OCI-LY7 (cell line): ENCODE results near the gene SEZ6L. TPM values are rescaled to one million over a fixed set of nuclear protein-coding genes. Genes with fewer than 3 reads are reported as not detected.

ENCODE experiments used
- BruUV-seq: library from RNA; stranded (reverse); fragments of 400-500 nt; replicated peaks from 2 replicates; lab custom pipeline; 2021; lab: Mats Ljungman, UMichigan
- CTCF ChIA-PET: fragments of 300-600 bp; sonication (Branson Sonifier 250); formaldehyde crosslinking; loops from one replicate; lab custom pipeline; 2022; ENCODE audit warnings: antibody characterized with exemption; ENCODE audit not compliant: unreplicated experiment; lab: Charles Lee
- POLR2A ChIA-PET: fragments of 300-600 bp; sonication (Branson Sonifier 250); formaldehyde crosslinking; loops from one replicate; lab custom pipeline; 2022; ENCODE audit warnings: antibody characterized with exemption; lab: Charles Lee
- DNase-seq: peaks from one replicate; pipeline ENCODE4 v3.0.0-alpha.2; 2015; ENCODE audit warnings: low spot score
- H2AFZ ChIP-seq: fragments of 200-600 bp; sonication (generic), shearing (Covaris generic); 2 replicates; pipeline ENCODE4 v1.6.1; 2014; ENCODE audit warnings: mild to moderate bottlenecking, antibody characterized with exemption, low read length, moderate library complexity
- H3K27ac ChIP-seq: fragments of 200-600 bp; sonication (generic); 2 replicates; pipeline ENCODE4 v1.5.1; 2014; ENCODE audit warnings: mixed run types, low read depth, mild to moderate bottlenecking, moderate library complexity, low read length, inconsistent platforms; ENCODE audit not compliant: poor library complexity, severe bottlenecking
- H3K36me3 ChIP-seq: fragments of 200-600 bp; sonication (generic); 2 replicates; pipeline ENCODE4 v1.6.1; 2014; ENCODE audit warnings: mild to moderate bottlenecking, antibody characterized with exemption, low read length, moderate library complexity, mixed read lengths; ENCODE audit not compliant: insufficient read depth
- H3K4me1 ChIP-seq: fragments of 200-600 bp; sonication (generic); 2 replicates; pipeline ENCODE4 v1.5.1; 2014; ENCODE audit warnings: mild to moderate bottlenecking, low read length; ENCODE audit not compliant: insufficient read depth, poor library complexity, severe bottlenecking
- H3K4me2 ChIP-seq: fragments of 200-600 bp; sonication (generic); 2 replicates; pipeline ENCODE4 v1.6.1; 2014; ENCODE audit warnings: mild to moderate bottlenecking, low read length
- H3K4me3 ChIP-seq: fragments of 200-600 bp; sonication (generic); 2 replicates; pipeline ENCODE4 v1.5.1; 2014; ENCODE audit warnings: mild to moderate bottlenecking, low read depth, low read length; ENCODE audit not compliant: poor library complexity, severe bottlenecking
- H3K79me2 ChIP-seq: fragments of 200-600 bp; sonication (generic); 2 replicates; pipeline ENCODE4 v1.6.1; 2016; ENCODE audit warnings: low read depth, mild to moderate bottlenecking, low read length, moderate library complexity, mixed read lengths; ENCODE audit not compliant: insufficient read depth
- H3K9me2 ChIP-seq: fragments of 200-600 bp; sonication (generic); 2 replicates; pipeline ENCODE4 v1.6.1; 2016; ENCODE audit warnings: mild to moderate bottlenecking, low read length, mixed read lengths; ENCODE audit not compliant: insufficient read depth
- H3K9me3 ChIP-seq: fragments of 200-600 bp; sonication (generic); 2 replicates; pipeline ENCODE4 v1.6.1; 2014; ENCODE audit warnings: mild to moderate bottlenecking, mixed run types, low read length, mixed read lengths
- H4K20me1 ChIP-seq: fragments of 200-600 bp; sonication (generic); 2 replicates; pipeline ENCODE4 v1.6.1; 2014; ENCODE audit warnings: mild to moderate bottlenecking, antibody characterized with exemption, low read length, moderate library complexity, mixed read lengths; ENCODE audit not compliant: insufficient read depth
- CTCF ChIP-seq: fragments of 200-600 bp; sonication (generic); conservative IDR thresholded peaks from 2 replicates; pipeline ENCODE4 v1.5.1; 2014; ENCODE audit warnings: mild to moderate bottlenecking, antibody characterized with exemption, low read length, moderate library complexity, mixed read lengths
- EZH2phosphoT487 ChIP-seq: fragments of 200-600 bp; sonication (generic); IDR thresholded peaks from 2 replicates; pipeline ENCODE4 v1.6.1; 2018; ENCODE audit warnings: low read depth, borderline replicate concordance, mild to moderate bottlenecking, mixed run types, antibody characterized with exemption, low read length, moderate library complexity, mixed read lengths
- intact Hi-C: fragments of 100-400 bp; cut with micrococcal nuclease; formaldehyde crosslinking; loops from one replicate; pipeline ENCODE4 v1.10.0; 2022; ENCODE audit not compliant: unreplicated experiment
- total RNA-seq, 2 experiments: library from RNA; depleted of rRNA in 1 of 2; stranded (reverse); fragments of >200 nt in 1 of 2; shearing (Covaris generic) in 1 of 2; gene quantifications; 2 replicates each; pipeline ENCODE4 v1.2.3, GENCODE V29; 2014 to 2022

Gene SEZ6L
- total RNA-seq, 2 experiments from 2014 or later: not detected

GRCh38 chr22:26348810-26349526 lies 179.7 kb downstream of the SEZ6L start:
- TF ChIP-seq EZH2phosphoT487 (no peak), CTCF (no peak)
- H3K9me2 ChIP-seq: no peaks in the 10 kb centered on the region
- no peak overlapping the region for H3K27ac ChIP-seq
- no peaks in the 10 kb centered on the region for H4K20me1 ChIP-seq
- BruUV-seq: no TSS peak
- H2AFZ ChIP-seq: no peak overlapping the region
- H3K36me3 ChIP-seq: no peaks in the 10 kb centered on the region
- POLR2A ChIA-PET: no interaction called here
- intact Hi-C loops: no loop called here
- CTCF ChIA-PET: no interaction called here
- DNase-seq: no peak
- H3K4me1 ChIP-seq: no peaks in the 10 kb centered on the region
- no peaks in the 10 kb centered on the region for H3K9me3 ChIP-seq
- H3K4me2 ChIP-seq: no peak overlapping the region
- no peak overlapping the region for H3K4me3 ChIP-seq
- H3K79me2 ChIP-seq: no peaks in the 10 kb centered on the region

GRCh38 chr22:26354707-26355106 lies 185.4 kb downstream of the SEZ6L start:
- no peak for DNase-seq
- POLR2A ChIA-PET: interaction anchor here (0.6 to 0.7 kb wide), 2 partner anchors 8 to 33 kb away, joined by 3 read pairs; no protein-coding TSS in a partner anchor

More at GRCh38 chr22:26354707-26355106, 185.4 kb downstream of the SEZ6L start:
- intact Hi-C loops: no loop called here
- no TSS peak for BruUV-seq
- Histone ChIP-seq H3K9me3 (no peaks in the 10 kb centered on the region), H3K4me3 (no peak overlapping the region), H4K20me1 (no peaks in the 10 kb centered on the region), H3K36me3 (no peaks in the 10 kb centered on the region), H3K9me2 (no peaks in the 10 kb centered on the region), H3K27ac (no peak overlapping the region), H3K79me2 (no peaks in the 10 kb centered on the region), H3K4me1 (no peaks in the 10 kb centered on the region), H3K4me2 (no peak overlapping the region), H2AFZ (no peak overlapping the region)
- CTCF ChIA-PET: no interaction called here
- TF ChIP-seq CTCF (no peak), EZH2phosphoT487 (no peak)
